DMS79 treated with DMSO at 0.1 percent for 48 hours (cell line): Measurements from ENCODE around the gene KLHL35.

ENCODE experiments used
- DNase-seq: peaks from one replicate; lab custom pipeline; 2025; lab: John Stamatoyannopoulos, UW

Gene KLHL35

DNA sequence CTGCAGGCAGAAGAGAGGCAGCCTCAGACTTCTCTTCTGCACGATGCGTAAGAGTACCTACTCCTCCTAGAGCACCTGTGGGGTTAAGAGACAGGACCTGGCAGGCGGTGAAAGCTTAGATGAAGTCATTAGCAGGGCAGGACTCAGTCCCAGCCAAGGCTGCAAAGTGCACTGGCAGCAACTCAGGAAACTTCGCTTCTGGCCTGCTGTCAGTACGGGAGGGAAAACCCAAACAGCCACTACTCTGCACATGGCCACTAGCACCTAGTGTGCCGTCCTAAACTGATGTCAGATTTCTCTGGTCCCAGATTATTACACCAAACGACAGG, 8.8 kb upstream of the KLHL35 start:
- DNase-seq, result no peak

DNA sequence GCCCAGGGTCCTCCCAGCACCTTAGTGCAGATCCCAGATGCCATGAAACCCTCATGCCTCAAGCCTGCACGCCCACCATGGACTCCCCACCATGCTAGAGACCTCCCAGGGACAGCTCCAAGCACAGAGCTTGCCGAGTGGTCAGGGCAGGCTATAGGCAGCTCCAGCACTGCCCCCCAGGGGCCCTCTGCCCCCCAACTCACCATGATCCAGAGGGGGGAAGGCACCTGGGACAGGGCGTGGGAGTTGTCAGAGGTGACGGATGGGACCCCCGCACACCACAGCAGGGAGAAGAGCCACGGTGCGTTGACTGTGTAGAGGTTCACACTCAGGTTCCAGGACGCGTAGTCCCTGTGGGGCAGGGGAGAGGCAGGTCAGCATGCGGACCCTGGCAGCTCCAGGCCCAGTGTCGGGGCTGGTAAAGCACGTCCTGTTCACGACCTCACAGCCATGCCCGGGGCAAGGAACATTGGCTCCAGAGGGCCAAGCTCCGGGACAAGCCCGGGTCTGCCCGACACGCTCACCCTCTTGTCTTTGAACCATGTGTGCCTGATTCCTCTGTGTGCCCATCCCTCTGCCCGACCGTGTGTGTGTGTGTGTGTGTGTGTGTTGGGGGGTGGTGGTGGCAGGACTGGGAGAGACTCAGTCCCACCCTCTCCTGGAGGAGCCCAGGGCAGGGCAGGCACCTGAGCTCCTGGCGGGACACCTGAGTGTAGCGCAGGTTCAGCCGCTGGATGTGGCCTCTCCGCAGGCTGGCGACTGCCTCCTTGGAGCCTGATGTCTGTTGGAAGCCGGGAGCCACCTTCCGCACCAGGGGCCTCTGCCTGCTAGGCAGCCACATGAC, 8.2 kb upstream of the KLHL35 start:
- DNase-seq, result no peak

DNA sequence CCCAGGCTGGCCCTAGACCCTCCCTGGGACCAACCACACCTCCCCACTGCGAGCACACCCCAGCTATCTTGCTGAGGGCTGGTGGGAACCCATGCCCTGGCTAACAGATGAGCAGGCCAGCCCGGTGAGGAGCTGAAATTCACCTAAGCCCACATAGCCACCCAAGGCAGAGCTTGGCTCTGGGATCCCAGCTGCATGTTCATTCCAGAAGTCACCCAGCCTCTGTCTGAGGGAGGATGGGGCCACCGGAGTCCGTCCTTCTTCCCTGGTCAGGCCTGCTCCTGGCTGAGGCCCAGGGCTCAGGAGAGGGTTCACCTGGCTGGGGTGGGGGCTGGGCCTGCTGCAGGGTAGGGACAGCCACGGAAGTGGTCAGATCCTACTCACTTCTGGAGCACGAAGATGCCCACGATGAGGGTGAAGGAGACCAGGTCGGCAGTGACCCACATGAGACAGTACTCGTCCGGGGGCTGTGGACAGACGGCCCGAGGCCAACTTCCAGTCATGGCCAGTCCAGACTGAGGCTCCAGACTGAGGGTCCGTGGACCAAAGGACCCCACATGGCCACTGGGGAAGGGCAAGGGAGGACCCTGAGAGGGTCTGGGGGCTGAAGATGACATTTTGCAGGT, 6.6 kb upstream of the KLHL35 start:
- no peak for DNase-seq

DNA sequence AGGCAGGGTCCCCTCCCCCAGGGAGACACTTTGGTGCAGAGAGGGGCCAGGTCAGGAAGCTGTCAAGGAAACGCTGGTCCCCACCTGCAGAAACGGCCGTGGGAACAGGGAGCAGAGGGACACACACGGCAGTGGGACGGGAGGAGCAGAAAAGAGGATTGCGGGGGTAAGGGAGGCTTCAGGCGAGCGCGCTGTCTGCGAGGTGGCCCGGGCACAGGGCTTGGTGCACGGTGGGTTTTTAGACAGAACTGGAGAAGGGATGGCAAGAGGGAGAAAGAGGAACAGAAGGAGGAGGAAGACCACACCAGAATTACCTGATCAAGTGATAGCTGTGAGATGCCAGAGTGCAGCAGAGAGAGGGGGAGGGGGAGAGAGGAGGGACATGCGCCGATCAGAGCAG, 6.0 kb upstream of the KLHL35 start:
- no peak for DNase-seq

DNA sequence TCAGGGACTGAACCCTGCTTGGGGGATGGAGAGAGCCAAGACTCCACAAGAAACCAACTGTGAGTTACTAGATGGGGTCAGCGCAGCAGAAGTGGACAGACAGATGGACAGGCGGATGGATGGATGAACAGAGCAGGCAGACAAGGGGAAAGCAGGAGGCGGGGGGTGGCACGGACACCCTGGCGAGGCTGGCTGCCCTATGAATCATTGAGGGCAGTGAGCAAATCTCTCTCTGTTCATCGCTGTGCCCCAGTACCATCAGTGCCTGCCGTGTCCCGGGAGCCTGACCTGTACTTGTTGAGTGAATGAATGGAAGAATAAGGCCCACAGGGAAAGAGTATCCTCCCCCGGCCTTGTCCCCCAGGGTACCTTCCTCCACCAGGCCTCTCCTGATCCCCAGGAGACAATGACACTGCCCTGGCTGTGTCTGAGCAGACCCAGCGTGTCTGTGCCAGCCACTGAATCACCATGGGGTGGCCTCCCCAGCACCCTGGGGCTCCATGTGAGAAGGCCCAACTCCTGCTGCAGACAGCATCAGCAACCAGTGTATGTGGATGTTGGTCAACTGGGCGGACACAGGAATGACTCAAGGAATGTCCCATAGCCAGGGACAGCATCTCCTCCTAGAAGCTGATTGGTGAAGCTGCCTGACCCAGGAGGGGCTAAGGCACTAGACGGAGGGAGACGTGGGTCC, 5.1 kb upstream of the KLHL35 start:
- no peak for DNase-seq

DNA sequence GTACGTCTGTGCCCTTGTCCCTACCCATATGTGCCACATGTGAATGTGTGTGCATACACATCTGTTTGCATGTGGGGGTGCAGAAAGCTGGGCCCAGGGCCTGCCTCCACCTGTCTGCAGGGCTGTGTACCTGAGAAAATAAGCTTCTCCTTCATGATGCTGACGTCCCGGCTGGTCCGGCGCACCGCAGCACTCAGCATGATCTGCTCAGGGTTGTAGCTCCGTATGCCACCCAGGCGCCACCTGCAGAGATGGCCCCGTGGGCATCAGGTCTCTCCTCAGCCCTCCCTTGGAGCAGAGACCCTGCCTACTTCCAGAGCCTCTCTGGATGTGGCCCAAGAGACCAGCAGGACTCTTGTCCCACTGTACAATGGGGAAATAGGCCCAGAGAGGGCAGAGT, 3.8 kb upstream of the KLHL35 start:
- DNase-seq, result no peak

DNA sequence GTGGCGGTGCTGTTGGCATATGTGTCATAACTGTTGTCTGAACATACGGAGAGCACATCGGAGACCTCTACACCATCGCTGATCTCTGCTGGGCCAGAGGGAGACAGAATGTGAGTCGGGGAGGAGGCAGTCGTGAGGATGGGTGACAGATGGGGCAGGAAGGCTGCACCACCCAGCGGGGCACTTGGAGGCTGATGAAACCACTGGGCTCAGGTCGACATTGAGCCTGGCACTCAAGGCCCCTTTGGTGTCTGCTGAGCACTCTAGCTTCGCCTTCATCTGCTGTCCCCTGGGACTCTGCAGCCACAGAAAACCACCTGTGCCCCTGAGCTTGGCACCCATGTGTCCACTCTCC, 2.5 kb upstream of the KLHL35 start:
- no peak for DNase-seq

DNA sequence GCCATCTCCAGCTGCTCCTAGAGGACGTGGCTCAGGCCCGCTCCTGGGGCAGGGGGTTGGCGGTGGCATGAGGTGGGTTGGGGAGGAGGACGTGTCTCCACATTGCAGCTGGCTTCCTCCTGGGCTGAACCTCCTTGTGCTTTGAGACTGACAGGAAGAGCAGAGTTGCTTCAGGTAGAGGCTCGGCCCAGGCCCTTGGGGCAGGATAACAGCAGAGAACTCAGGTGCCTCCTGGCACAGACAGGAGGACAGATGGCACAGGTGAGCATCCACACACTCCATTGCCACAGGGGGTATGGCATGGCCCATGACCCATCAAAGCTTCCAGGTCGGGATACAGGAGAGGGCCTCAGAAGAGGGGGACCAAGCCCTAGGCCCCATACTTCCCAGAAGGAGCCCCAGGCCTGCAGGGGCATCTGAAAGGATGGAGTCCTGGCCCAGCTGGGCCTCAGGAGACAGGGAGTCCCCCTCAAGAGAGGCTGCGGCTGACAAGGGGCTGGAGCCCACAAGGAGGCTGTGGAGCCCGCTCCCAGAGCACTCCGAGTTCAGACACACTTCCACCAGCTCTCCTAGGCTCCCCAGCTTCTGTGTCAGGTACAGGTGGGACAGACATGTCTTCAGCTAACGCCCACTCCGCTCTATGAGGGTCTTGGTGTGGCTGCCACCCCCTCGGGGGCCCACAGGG, 2.0 kb upstream of the KLHL35 start:
- no peak for DNase-seq

DNA sequence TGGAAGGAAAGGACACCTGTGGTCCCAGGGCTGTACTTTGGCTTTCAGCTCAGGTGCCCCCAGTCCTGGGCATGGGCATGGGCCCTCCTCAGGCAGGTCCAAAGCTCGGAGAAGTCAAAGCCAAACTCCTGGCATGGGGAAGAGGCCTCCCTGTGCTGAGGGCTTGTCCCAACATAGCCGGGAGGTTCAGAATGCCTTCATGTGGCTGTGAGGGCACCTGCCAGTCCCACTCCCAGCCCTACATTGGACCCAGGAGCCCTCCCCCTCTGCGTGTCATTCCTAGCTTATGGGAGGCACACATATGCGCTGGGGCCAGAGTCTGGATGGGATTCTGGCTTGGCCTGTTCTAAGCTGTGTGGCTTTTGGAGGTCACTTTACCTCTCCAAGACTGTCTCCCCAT, 1.0 kb upstream of the KLHL35 start:
- DNase-seq, result no peak

DNA sequence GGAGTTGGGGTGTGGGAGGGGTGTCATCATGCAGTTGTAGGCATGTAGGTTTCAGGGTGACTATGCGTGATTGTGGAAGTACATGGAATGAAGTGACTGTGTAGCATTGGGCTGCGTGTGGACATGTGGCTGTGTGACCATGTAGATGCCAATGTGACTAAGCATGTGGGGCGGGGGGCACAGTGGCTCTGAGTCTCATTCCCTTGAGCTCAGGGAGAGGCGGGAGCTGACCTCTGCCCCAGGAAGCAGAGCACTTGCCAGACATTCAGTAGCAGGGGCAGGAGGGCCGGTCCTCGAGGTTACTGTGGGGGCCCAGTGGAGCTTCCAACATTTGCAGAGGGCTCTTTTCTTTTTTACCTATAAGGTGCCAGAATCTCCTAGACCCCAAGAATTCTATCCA, 440 bp upstream of the KLHL35 start:
- no peak for DNase-seq

DNA sequence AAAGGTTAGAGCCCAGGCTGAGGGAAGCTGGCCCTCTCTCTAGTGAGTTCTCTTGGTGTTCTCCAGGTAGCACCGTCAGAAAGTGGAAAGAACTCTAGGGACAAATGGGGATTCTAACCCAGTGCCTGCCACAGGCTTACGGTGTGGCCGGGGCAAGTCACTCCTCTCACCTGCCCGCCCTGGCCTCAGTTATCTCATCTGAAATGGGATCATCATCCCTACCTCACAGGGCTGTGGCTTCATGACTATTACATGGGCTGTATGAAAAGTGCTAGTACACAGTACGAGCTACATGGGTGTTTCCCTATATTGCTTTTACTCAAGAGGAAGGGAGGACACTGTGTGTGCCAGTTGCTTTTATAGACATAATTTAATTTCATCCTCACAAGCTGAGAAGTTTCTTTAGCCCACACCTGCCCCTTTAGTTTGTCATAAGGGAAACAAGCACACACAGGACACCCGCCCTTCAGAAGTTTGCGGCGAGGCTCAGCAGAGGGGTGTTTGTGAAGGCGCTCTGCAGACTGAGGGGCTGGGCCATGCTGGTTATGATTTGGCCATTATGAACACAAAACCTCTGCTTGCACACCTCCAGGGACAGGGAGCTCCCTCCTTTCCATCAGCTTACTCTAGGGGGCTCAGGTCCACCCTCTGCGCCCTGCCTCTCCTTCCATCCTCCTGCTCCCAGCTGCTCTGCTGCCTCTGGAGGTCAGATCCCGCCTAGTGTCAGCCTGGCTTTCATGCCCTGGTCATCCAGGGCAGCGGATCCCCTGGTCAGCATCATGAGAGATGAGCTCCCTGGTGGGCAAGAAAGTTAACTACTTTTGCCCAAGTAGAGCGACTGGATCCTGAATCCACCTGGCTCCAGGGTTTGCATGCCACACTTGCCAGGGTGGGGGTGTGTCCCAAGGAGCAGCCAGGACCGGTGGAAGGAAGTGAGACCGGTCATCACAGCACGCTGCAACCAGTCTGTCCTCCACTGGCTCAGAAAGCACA, 1.2 kb downstream of the KLHL35 start:
- no peak for DNase-seq

DNA sequence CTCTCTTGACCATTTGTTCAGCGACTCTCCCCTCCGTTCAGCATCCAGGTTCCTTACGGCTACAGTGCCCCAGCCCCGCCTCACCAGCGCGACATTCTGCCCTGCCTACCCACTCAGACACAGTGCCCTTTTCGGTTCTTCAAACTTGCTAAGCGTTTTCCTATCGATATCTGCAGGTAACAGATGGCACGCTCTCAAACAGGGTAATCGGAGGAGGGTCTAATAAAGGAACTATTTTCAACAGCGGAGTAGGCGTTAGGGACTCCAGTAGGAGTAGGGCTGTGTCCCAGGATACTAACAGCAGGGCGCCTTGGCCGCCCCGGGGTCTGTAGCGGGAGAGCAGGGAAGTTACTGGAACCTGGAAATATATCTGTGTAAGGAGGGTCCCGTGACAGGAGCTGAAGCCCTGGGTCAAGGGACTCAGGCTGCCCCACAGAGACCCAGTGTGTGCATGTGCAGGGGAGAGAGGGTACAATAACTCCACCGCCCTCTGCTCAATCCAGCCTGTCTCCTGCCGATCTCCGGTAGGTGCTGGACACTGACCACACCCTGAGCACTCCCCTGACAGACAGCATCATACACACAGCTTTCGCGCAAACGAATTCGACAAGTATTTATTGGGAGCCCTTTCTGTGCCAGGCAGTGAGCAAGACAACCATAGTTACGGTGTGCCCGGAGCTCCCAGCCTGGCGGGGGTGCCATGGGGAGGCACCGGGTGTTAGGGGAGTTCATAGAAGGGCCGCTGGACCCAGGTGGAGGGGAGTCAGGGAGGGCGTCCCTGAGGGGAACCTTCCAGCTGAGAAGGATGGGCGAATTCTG, 2.1 kb downstream of the KLHL35 start:
- DNase-seq, result peak; percentile 70

DNA sequence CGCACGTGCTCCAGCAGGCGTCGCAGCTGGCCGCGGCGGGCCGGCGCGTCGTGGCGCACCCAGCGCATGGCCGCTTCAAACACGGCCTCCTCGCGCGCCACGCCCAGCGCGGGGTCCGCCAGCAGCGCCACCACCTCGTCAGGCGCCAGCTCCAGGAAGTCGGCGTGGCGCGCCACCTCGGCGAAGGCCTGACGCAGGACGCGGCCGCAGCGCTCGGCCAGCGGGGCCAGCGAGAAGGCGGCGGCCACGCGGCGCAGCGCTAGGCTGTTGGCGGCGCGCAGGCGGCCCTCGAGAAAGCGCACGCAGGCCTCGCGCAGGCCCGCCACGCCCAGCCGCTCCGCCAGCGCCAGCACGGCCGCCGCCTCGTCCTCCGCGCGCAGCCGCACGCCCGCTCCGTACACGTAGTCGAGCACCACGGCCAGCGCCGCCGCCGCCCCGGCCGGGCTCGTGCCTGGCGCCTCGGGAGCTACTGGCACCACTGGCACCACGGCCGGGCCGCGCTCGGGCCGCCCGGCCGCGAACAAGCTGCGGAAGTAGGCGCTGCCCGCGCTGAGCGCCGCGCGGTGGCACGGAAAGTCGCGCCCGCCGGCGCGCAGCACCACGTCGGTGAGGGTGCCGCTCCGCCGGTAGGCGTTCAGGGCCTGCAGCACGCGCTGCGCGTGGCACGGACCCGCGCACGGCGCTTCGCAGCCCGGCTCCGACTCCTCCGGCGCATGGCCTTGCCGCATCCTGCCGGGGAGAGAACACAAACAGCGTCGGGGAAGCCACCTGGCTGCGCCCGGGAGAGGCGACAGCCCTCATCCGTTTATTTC, 2.9 kb downstream of the KLHL35 start:
- peak; percentile 72 for DNase-seq

DNA sequence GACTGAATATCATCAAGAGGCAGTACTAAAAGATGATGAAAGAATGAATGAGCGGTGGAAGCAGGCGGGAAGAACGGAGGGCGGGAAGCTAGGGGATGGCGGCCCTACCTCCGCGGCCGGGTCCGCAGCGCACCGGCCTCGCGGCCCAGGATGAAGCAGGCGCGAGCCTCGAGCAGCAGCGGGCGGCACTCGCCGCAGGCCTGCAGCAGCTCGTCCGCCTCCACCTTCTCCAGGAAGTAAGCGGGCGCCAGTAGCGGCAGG, 3.4 kb downstream of the KLHL35 start:
- DNase-seq, result no peak

DNA sequence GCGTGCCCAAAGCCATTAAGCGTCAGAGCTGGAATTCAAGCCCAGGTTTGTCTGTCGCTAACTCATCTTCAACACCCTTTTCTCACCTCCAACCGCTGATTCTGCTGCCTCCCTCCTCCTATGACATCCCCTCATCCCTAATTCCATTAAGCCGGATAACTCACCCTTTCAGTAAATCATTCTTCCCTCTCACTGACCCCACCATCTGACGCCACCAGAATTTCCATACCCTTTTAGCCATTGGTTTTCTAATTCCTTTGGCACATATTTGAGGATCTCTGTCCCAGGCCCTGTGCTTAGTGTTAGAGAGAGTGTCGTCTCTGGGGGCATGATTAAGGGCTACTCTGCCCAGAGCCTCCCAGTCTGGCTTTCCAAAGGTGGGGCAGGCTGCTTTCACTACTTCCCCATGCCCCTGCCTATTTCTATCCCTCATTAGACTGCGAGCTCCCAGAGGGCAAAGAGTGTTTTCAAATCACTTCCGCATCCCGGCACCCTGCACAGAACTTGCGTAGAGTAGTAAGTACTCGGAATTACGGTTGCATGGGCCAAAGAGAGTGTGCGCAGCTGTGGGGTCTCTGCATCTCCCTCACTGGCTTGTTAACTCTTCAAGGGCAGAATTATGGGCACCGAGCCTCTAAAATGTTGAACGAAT, 3.9 kb downstream of the KLHL35 start:
- DNase-seq, result no peak

DNA sequence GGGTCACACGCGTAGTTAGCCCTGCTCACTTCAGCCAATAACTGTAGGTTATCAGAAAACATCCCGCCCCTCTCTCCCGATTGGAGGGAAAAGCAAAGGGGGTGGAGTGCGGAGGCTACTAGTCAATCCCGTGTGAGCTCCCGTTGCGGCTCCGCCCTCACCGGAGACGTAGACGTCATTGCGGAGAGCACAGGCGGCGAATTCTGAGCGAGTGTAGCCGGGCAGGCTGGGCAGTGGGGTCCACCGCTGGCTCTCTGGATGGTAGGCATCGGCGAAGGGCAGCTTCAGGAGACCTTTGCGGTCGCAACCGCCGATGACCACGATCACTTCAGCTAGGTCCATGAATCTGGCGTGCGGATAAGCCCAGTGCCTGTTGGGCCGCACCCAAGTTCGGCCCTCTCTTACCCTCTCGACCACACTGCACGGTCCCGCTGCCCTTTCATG, 4.7 kb downstream of the KLHL35 start:
- peak; percentile 32 for DNase-seq

DNA sequence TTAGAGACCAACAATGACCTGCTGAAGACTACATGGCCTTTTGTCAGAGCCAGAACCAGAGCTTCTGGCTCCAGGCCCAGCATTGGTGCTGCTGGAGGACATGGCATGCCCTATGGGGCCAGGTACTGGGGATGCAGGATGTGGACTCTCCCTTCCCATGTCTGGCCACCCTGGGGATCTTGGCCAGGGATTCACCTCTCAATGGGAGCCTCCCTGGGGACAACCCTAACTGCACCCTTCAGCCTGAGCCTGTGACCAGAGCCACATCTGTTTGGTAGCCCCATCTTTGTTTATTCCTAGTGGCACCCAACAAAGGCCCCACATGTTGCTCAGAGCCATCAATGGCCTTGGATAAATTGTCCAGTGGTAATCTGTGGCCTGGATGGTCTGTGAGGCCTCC, 5.8 kb downstream of the KLHL35 start:
- DNase-seq, result no peak

DNA sequence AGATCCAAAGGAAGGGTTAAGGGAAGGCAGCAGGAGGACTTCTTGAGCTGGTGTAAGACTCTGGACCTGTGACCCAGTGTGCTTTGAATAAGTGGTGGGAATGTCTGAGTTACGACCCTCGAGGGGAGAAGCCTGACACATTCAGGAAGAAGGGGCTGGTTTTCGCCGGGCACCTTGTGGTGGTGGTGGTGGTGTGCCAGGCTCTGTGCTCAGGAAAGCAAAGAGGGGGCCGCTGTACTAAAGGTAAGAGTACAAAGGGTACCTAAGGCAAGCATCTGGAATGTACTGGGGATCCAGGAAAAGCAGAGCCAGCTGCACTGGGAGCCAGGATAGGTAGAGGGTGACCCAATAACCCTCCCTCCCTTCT, 6.3 kb downstream of the KLHL35 start:
- no peak for DNase-seq

DNA sequence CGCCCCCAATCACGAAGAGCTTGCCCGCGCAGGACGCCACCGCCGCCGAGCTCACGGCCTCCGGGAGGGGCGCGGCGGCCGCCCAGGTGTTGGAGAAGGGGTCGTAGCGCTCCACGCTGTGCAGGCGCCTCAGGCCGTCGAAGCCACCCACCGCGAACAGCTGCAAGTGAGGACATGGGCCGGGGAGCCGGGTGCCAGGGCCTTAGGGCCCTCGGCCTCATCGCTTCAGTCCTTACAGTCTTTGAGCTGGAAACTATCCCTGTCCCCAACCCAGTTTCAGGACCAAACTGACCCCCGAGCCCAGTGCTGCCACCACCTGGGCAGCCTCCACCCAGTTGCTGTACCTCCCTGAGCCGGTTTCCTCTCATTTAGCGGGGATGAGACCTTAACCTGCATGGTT, 7.6 kb downstream of the KLHL35 start:
- no peak for DNase-seq

DNA sequence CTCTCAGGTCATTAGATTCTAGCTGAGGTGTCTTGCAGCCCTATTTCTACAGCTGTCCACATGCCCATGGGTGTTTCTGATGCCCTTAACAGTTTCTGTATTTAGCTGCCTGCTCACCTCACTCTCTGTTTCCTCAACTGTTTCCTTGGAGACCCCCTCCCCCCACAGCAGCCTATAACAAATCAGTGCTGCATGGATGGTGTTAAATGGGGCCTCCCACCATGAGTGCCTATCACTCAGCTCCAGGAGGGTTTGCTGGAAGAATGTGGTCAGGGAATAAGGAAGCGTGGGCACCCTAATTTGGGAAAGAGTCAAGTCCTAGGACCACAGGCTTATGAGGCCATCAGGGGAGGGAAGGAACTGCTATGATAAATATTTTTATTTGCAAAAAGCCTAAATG, 8.6 kb downstream of the KLHL35 start:
- peak; percentile 75 for DNase-seq
